ENCODE data around the gene GTPBP3.

DNA sequence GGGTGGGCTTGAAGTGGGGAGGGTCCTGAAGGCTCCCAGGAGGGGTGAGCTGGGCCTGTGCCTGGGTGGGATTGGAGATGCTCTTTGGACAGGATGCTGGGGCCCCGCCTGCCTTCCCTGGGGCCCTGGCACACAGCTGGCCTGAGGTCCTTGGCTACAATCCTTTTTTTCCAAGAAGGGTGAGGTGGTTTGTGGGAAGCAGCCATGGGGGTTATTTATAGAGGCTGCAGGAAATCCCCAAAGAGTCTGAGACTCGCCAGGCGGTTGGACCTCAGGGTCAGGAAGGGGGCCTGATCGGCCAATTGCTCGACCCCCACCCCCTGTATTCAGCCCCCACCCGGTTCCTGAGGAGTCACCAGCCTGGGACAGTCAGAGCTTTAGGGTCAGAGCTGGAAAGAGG lies 10.0 kb downstream of the GTPBP3 start:
- TF ChIP-seq POLR2A (IDR thresholded peaks at IDR 0.05), result no peak
- TF ChIP-seq, protein P1, sequence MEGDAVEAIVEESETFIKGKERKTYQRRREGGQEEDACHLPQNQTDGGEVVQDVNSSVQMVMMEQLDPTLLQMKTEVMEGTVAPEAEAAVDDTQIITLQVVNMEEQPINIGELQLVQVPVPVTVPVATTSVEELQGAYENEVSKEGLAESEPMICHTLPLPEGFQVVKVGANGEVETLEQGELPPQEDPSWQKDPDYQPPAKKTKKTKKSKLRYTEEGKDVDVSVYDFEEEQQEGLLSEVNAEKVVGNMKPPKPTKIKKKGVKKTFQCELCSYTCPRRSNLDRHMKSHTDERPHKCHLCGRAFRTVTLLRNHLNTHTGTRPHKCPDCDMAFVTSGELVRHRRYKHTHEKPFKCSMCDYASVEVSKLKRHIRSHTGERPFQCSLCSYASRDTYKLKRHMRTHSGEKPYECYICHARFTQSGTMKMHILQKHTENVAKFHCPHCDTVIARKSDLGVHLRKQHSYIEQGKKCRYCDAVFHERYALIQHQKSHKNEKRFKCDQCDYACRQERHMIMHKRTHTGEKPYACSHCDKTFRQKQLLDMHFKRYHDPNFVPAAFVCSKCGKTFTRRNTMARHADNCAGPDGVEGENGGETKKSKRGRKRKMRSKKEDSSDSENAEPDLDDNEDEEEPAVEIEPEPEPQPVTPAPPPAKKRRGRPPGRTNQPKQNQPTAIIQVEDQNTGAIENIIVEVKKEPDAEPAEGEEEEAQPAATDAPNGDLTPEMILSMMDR (IDR thresholded peaks at IDR 0.05), result no peak
